GM19463 (cell line): Measurements from ENCODE around the gene SORL1-AS1.

Experiments
- ATAC-seq: cut with Tn5 transposase; IDR thresholded peaks from one replicate; pipeline ENCODE4 v1.9.1; 2021; ENCODE audit warnings: mild to moderate bottlenecking, moderate library complexity; ENCODE audit not compliant: unreplicated experiment

SORL1-AS1 gene

GRCh38 chr11:121405646-121406045, 47.1 kb downstream of the SORL1-AS1 start:
- ATAC-seq = no peak

GRCh38 chr11:121394785-121395184, 58.0 kb downstream of the SORL1-AS1 start:
- ATAC-seq = no peak

- ATAC-seq = no peak
These were observed 58.9 kb downstream of the SORL1-AS1 start for GRCh38 chr11:121393855-121394254.

DNA sequence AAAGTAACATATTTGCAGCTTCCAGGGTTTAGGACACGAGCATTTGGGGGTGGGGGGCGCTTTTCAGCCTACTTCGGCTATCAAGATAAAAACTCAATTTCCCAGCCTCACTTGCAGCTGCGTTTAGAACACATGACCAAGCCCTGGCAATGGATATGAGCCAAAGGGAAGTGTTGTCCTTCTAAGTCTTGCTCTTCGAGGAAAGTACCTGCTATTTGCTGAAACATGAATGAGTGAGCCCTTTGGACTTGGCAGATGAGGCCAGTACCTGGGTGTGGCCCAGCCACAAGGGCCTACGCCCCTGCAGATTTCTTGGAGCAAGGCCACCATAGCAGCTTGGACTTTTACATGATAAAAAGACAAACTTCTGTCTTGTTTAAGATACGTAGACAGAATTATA, 60.9 kb downstream of the SORL1-AS1 start:
- ATAC-seq = no peak

DNA sequence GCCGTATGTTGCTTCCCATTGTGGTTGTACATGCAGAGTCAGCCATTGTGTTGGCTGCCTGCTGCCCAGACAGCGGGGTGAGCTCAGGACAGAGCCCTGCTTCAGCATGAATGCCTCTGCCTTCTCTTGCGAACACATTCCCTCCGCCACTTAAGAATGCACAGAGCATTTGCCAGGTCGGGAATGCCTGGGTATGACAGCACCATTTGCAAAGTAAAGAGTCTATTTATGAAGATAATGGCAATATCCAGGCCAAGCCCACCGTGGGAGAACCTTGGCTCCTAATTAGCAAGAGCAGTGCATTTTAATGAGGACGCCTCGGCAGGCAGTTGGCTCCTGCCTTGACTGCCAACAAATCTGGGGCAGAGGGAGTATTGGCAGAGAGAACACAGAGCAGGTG, 63.1 kb downstream of the SORL1-AS1 start:
- no peak for ATAC-seq
